ENCODE data around the gene FADS2.
A peak's percentile ranks its signal among the peaks of the same experiment; 100 is the strongest.

FADS2 gene

DNA sequence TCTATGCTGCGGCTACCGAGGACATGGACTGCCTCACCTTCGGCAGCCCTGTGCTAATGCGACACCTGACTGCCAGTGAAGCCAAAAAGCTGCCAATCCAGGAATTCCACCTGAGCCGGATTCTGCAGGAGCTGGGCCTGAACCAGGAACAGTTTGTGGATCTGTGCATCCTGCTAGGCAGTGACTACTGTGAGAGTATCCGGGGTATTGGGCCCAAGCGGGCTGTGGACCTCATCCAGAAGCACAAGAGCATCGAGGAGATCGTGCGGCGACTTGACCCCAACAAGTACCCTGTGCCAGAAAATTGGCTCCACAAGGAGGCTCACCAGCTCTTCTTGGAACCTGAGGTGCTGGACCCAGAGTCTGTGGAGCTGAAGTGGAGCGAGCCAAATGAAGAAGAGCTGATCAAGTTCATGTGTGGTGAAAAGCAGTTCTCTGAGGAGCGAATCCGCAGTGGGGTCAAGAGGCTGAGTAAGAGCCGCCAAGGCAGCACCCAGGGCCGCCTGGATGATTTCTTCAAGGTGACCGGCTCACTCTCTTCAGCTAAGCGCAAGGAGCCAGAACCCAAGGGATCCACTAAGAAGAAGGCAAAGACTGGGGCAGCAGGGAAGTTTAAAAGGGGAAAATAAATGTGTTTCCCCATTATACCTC, 32.1 kb upstream of the FADS2 start:
- no peak for DNase-seq

DNA sequence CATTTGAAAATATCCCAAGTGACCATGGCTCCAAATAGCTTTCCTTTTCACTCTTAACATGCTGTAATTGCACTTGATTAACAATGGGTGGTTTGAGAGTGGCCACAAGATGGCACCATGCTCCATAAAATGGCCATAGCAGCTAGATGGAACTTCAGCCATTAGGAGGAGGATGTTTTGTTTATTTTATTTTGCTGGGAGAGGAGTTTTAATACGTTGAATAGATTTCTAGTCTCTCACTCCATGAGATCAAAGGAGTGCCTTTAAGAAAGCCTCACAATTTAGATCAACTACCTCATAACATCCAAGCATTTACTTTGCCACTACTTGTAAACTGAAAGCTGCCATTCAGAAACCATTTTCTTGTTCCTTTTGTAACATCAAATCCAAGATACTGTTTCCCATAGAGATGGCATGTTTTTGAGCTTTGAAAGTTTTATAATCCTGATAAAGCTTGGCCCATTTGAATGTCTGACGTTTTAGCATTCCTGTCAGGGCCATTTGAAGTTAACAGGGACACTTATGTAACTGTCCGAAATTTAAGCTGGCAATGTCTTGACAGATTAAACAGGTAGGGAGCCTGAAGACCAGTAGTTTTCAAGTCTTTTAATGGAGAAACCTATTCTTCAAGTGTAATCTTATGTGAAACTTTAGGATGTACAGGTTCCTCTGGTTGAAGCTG, 30.7 kb upstream of the FADS2 start:
- DNase-seq, result peak; percentile 63

DNA sequence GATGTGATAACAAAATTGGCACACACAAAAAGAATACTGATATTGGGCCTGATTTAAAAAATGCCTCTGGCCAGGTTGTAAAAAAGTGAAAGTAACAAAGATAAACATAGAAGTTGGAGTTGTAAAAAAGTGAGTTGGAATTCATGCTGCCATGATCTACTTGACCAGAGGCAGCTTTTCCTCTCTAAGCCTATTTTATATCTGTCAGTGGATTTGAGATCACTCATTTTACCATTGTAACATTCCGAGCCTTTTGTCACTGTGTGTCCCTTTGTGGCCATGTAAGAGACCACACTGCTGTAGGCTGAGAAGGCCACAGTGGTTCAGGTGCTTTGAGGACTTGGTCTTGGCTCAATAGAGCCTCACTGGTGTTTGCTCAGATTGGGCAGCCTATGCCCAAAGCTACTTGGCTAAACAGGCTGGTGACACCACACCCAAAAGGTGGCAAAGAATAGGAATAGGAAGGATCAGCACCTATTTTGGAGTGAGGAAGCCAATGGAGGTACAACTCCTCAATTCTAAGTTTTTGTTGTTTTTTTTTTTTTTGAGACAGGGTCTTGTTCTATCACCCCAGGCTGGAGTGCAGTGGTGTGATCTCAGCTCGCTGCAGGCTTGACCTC, 28.3 kb upstream of the FADS2 start:
- no peak for DNase-seq

DNA sequence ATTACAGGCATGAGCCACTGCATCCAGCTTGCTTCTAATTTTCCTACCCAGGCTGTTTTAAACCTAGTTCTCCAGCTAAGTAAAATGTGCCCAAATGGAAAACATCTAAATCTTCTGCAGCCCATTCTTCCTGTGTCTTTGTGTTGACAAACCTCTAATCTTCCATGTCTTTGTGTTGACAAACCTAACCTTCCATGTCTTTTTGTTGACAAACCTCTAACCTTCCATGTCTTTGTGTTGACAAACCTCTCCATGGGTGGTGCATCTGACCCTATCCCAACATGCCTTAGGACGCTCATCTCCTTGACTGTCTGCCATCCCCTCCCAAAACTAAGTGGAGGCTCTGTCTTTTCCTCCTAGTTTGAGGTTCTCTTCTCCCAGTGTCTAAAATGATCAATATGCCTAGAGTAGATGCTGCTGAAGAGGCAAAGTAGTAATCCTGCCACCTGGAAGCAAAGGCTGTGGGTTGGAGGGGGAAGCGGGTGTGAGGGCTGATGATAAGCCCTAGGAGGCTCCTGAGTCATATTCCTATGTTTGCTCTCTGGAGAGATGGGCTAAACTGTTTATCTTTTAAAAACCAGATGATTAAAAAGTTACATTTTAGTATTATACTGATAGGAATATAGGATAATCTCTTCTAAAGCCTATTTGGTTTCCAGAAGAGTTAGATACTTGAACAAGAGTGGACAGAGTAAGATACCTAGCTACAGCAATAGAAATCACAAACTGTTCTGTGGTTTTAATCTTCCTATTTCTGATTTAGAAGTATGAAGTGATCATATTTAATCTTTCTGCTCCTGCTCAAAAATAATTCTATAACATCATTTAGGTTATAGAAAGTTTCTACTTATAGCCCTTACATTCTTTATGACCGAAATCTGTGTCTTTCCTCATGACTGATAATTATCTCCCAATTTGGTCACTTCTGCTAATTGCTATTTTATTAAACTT, 27.5 kb upstream of the FADS2 start:
- DNase-seq, result no peak

DNA sequence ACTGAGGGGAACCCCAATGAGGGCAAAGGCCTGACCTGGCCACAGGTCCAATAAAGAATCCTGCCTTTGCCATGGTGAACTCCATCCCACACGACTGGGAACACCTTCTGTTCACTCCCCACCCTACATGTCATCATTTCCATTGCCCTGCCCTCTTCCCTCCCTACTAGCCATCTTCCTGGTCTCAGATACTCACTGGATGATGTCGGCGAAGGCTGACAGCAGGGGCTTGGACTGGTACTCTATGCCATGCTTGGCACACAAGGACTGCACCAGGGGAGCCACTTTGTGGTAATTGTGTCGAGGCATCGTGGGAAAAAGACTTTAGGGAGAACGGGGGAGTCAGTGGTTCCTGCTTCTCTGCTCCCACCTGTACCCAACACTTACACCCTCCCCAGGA, 25.5 kb upstream of the FADS2 start:
- no peak for DNase-seq

DNA sequence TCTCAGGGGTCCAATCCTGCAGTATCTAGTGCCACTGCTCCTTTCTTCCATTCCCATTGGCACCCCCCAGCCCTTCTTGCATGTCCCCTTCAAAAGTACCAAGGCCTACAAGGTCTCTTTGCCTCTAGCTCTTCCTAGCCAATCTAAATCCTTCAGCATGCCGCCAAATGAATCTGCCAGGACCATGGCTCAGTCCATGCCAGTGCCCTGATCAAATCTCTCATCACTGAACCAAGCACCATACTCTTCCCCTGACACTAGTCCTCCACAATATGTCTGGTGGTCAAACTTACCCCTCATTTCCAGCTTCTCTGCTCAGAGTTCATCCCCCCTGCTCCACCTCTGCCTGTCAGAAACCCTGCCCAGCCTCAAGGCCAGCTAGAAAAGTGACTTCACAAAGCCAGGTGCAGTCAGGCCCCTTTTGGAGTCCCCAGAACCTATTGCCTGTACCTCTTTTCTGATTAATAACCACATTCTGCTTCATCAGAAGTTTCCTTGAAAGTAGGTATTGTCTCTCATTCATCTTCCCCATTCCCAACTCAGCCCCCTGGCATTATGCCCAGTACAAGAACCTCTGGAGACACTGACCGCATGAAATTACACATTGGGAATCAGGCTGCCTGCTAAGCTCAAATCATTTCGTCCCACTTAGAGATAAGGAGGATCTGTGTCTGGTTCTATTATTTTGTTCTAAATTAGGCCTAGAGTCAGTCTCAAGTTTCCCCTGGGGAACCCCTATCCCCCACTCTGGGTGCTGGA, 24.0 kb upstream of the FADS2 start:
- DNase-seq, result no peak

DNA sequence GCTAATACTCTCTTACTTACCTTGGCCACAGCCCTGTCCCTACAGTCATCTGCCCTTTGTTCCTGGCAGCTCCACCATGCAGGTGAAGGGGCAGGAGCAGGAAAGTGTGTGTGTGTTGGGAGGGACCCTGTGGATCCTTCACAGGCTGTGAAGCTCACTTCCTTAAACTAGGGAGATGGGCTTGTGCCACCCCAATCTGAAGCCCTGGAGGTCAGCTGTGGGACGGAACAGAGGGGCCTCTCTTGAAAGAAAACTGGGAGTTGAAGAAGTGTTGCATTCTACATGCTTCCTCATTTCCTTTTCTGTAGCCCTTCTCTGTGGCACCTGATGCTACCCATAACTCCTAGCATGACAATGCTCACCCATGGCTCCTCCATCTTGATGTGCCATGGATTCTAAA, 23.0 kb upstream of the FADS2 start:
- no peak for DNase-seq

DNA sequence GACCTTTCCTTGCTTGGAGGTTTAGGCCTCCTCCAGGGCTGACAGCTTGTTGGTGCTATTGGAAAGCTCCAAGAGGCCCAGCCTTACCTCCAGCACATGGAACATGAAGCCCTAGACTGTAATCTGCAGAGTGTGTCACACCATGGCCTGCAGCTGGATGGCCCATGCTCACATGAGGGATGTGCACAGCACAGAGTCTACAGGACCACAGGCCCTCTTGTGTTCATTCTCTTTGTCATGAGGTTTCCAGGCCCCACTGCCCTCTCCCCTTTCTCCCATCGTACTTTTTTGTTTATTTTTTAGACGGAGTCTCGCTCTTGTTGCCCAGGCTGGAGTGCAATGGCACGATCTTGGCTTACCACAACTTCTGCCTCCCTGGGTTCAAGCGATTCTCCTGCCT, 21.3 kb upstream of the FADS2 start:
- DNase-seq, result no peak

DNA sequence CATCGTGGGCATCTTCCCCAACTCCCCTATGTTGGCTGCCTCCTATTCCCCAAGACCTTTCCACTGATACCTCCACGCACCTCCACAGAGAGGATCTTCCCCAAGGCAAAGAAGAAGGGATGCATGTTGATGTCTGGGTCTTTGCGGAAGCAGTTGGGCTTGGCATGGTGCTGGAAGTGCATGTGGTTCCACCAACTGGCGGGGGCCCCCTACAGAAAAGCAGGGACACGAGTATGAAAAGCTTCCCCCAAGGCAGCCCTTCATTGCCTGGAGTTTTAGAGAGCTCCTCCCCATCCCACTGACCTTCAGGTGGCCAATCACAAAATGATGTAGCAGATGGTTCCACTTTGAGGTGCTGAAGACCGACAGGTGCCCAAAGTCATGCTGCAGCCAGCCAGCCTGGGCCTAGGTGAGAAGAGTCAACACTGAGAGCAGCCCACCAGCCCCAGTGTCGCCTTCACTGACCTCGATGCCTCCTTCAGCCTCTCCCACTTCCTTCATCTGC, 17.4 kb upstream of the FADS2 start:
- DNase-seq, result no peak

DNA sequence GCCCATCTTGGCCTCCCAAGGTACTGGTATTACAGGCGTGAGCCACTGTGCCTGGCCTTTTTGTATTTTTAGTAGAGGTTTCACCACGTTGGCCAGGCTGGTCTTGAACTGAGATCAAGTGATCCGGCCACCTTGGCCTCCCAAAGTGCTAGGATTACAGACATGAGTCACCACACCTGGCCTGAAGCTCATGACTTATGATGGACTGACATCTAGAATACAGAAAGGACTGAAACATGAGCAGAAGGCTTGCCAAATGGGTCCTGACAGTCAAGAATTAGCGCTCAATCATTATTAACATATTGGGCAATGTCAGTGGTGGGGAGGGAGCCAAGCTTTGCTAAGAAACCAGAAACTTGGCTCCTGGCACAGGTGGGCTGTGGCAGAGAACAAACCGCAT, 16.3 kb upstream of the FADS2 start:
- no peak for DNase-seq

DNA sequence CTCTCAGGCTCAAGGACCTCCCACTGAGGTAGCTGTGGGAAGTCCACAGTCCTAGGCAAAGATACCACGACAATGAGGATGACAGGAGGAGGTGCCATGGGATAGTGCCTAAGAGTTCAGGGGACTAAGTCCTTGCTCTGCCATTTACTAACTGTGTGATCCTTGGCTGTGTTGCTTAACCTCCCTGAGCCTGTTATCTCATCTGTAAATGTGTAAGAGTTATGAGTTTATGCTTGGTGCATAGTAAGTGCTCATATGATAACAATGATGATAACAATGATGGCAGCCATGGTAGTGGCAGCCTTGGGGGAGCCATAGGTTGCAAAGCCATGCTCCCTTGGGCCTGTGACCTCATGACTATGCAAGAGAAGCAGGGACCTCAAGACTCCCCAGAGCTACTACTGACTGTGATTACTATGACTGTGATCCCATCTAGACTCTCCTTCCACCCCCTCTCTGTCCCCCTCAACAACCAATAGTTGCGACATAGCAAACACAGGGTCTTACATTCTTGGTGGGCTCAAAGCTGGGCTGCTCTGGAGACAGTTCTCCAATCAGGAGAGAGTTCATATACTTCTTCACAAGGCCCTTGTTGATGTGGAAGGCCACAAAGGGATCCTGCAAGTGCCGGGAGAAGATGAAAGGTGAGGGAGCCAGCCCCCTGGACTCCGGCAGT, 15.2 kb upstream of the FADS2 start:
- no peak for DNase-seq

DNA sequence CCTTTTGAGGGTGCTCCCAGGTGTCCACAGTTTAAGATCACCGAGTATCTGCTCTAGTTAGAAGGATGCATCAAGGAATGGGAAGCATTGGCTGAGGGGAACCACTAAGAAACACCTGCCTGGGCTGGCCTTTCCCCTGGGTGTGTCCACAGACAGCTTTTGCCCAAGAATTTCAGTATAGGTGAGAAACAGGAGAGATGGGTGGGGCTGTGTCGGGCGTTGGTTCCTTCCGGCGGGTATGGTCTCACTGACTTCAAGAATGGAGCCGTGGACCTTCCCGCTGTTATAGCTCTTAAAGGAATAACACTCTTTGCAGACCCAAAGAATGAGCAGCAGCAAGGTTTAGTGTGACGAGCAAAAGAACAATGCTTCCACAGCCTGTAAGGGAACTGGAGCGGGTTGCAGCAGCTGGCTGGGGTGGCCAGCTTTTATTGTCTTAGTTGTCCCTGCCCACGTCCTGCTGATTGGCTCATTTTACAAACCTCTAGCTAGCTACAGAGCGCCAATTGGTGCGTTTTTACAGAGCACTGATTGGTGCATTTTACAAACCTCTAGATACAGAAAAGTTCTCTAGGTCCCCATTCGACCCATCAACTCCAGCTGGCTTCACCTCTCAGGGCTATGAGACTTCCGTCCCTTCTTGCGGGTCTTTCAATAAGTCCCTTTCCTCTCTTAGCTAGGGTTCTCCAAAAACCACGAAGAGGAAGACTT, 13.7 kb upstream of the FADS2 start:
- DNase-seq, result no peak

DNA sequence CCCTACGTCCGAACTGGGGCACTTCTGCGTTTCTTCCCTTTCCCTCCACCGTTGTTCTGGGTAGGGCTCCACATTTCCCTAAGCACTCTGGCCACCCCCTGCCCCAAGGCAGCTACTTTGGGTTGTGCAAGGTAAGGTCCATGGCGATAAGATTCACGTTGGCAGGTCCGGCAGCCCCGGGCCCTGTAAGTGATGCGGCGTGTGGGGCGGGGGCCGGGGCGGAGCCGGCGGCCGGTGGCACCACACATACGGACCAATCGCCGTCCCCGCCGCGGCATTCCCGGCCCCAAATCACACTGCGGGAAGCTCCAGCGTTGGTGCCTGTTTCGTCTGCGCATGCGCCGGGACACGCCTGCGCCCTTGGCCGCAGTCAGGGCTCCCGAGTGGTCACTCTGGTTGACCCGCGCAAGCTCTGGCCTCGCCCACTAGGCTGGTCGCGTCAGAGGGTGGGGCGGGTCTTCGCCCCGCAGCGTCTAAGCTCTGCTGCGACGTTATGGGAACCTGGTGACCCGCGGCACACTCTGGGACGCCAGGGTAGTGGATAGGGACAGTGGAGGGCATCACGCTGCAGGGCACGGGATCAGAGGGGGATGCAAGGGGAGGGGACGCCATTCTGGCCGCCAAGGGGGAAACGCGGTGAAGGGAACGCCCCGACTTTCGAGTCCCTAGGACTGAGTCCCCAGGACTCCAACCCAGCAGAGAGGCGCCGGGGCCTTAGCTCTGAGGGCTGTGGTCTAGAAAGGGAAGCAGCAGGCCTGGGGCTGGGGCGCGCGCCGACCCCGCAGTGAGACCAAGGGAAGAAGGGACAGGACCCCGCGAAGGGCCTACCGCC, 12.9 kb upstream of the FADS2 start:
- peak; percentile 93 for DNase-seq

DNA sequence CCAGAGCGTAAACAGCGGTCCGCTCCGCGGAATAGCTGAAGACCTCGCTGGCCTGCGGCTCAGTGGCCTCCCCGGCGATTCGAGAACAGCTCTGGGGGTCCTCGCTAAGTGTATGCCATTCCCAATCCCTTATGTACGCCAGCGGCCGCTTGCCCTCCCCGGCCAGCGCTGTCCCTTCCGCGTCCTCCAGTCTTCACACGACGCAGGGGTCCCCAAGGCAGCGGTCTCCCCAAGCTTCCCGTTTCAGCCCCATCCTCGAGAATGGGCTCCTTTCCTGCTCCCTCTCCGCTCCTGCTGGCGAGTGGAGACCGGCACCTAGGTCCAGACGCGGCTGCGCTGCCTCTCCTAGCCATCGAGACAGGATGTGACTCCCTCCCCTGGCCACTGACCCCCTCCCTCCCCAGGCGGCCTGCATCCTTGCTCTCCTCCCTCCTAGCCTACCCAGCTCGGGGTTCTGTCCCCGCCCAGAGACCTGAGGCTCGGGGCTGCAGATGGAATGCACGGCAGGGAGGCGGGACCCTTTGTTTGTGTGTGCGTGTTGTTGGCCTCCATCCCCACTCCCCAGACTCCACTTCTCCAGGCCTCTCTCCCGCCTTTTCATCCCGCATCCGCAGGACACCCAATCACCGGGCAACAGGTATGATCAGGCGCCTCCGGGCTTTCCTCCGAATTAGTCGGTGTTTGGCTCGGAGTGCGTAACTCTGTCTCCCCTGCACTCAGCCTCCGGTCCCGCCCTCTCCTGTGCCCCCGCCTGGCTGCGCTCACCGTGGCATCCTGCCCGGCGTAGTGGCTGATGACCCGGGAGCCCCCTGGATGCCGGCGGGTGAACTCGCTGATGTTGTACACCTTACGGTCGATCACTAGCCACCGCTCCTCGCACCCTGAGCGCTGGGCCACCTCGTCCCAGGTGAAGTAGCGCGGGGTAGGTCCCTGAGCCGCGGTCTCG, 12.0 kb upstream of the FADS2 start:
- DNase-seq, result peak; percentile 75

DNA sequence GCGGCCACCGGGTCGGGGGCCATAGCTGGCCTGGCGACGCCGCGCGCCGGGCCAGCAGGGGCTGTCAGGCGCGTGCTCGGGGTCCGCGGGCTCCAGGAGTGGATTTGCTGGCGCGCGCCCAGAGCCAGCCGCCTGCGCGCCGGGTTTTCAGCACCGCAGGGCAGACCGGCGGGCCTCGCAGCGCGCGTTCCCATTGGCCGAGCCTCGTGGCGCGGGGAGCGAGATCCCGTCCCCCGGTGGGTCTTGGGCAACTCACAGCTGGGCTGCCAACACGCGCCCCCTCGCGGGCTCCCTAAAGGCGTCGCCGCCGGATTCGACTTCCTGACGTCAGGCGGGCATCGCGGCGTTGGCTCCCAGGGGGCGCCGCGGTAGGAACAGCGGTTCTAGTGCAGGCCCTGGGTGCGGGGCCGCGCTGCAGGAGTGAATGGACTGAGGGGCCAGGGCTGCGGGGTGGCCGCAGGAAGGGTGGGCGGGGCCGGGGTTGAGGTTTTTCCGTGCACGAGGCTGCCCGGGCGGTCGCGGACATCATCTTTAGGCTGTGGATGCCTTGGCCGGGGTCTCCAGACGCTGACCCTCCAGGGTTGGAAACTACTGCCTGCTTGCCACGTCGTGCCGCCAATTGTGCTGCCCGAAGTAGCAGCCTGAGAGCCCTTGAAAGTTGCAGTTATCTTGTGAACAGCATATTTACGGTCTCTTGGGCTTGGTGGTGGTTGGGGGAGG, 11.2 kb upstream of the FADS2 start, which contains the start of gene FADS1:
TSS of gene FADS1 (minus strand) at position 268 of the 720 bp plus-strand sequence. CDS start at position 194, 74 bp downstream.
- DNase-seq, result peak; percentile 89

DNA sequence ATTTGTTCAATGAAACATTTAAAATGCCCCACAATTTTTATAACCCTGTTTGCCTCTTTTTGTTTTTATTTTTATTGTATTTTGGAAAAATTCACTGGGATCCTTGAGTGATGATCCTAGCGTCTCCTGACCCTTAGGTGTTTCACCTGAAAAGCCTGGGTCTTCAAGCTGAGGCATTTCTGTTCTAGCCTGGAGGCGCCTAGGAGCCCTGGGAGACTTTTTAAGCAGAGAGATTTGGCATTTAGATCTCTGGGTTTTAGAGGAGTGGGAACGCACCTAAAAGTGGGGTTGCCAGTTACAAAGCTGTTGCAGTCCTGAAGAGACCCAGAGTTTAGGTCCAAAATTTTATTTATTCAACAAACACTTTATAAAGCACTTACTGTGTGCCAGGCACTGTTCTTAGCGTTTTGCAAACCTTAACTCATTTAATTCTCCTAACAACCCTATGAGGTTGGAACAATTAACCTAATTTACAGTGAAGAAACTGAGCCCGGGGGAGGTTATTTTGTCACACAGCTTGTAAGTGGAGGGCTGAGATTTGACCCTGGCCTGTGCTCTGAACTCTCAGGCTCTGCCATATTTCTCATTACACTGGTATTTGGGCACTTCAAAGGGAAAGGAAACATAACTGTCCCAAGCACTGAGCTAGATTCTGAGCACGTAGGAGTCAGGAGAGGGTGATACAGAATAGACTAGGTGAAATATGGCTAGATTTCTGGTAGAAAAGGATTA, 10.5 kb upstream of the FADS2 start:
- no peak for DNase-seq

DNA sequence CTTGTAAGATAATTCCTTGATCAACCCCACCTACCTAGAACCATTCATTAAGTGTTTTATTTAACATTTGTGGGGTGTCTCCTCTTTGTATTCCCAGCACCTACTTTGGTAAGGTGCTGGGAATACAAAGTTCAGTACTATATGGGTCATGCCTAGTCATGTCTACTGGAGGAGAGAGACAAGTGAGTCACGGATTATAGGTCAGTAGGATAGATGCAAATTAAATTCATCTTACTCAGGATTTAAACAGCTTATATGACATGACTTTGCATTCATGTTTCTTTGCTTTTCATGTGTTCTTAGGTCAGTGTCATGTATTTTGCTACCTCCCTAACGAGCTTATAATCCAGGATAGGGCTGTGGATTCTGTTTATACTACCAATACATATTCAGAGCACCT, 7.9 kb upstream of the FADS2 start:
- DNase-seq, result no peak

Data from DMS79 treated with DMSO at 0.1 percent for 48 hours (cell line).